Islet precursor cell (in vitro differentiated cells): Measurements from ENCODE around the gene COMTD1.

Experiments used
- DNase-seq: peaks from one replicate; pipeline ENCODE4 v3.0.0-alpha.2; 2018

Gene COMTD1

DNA sequence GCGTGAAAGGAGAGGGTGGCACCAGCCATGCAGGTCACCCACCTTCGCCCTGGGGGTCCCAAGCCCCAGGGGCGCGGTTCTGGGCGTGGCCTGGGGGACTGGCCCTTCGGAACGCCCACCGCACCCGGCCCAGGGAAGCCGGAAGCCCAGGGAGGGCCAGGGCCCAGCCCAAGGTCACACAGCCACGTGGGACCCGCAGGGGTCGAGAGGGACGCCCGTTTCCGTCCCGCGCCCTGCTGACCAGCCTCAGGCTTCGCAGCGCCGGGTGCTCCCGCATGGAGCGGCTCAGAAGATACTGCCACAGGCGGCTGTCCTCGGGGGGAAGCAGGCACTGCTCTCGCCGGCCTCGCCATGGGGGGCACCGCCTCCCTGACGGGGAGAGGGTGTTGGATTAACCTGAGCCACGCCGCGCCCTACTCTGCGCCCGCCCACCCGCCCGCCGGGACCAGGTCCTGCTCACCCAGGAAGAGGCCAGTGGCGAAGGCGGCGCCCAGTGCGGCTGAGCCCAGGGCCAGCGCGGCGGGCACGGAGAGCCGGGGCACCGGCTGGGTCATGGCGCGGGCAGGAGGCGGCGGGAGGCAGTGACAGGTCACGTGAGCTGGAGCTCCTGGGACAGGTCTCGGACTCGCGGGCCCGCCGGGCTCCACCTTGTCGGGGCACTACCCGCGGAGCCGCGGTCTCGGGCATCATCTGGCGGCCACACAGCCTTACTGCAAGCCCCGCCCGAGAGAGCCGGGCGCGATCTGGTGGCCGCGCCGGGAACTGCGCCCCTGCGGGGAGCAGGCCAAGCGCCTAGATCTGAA is at the start of gene COMTD1:
TSS of gene COMTD1 (minus strand) at position 583 of the 803 bp plus-strand sequence. CDS start at position 554, 29 bp downstream.
- DNase-seq, result peak; percentile 98

DNA sequence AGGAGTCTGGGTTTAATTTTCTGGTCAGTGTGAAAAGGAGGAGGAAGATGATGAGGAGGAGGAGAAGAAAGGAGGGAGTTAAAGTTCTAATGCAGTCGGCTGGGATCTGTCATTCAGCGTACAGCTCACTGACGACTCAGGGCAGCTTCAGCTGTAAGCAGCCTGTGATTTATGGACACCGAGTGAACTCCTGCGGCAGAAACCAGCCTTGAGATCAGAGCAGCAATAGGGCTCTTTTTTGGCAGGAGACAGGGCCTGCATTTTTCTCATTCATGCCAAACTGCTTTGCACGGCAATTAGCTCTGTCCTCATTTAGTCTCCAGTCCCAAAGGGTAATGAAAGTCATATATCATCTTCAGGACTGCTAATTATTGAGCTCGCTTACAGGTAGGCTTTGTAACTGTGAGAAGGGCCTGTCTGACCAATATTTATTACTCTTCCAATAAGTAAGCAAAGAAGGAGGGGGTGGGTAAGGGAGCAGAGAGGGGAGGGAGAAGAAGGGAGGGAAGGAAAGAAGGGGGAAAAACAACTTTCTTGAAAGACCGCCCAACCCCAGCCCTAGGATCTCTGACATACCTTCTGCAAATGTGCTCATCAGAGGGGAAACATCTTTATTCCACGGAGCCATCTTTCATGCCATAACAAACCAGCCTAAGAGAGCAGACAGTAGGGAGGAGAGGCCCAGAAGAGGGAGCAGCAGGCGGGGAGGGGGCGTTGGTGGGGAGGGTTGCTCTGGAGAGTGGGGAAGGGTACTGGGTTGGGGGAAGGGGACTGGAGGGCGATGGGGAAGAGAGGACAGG is 48.1 kb upstream of the COMTD1 start:
- peak; percentile 88 for DNase-seq

DNA sequence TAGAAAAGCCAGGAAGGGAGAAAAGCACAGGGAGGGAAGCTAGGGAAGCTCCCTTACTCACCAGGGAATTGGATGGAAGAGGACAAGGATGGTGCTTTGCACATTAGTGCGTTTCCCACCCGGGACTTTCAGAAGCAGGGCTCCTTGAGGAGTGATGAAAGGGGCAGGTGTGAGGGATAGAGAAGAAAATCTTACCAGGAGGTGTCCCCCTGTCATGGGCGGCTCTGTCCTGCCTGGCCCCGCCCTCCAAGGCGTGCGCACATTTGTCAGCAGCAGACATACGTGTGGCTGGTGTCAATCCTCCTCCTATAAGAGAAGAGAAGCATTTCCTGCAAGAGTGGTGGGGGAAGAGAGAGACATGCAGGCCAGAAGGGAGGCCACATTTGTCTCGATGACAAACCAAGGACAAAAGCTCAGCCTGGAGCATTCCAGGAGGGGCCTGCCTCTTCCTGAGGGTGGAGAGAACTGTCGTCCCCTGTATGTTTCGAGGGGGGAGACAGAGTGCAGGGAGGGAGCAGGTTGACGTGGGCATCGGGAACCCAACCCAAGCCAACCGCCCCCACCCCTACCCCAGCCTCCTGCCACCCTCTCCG is 47.4 kb upstream of the COMTD1 start:
- peak; percentile 82 for DNase-seq

DNA sequence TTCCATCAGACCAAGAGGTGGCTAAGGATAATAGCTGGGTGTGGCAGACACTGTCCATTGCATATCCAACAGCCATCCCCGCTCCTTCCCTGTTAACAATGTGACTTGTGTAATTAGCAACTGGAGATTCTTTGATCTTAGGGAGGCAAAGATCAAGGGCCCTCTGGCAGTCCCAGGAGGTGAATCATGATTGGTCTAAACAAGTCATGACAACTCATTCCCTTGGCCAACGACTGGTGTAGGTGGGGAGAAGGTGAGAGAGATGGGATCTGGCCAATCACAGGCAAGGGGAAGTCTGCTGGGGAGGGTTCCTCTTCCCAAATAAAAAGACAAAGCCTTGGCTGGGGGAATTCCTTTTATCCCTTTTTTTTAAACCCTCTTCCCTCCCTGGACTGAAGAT is 46.2 kb upstream of the COMTD1 start:
- no peak for DNase-seq

DNA sequence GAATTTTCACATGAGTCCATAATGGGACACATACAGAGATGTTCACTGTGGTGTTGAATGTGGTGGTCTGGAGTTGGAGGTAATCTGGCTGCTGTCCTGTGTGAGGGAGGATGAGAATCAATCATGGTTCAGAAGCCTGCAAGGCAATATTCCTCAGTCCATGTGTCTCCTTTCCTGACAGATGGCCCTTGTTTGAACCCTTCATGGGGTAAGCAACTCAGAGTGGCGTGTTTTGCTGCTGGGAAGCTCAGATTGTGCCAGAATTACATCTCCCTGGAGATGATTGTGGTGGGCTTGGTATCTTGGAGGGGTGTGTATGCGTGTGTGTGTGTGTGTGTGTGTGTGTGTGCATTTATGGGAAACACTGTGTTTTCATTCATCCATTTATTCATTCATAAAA is 44.5 kb upstream of the COMTD1 start:
- DNase-seq, result no peak

DNA sequence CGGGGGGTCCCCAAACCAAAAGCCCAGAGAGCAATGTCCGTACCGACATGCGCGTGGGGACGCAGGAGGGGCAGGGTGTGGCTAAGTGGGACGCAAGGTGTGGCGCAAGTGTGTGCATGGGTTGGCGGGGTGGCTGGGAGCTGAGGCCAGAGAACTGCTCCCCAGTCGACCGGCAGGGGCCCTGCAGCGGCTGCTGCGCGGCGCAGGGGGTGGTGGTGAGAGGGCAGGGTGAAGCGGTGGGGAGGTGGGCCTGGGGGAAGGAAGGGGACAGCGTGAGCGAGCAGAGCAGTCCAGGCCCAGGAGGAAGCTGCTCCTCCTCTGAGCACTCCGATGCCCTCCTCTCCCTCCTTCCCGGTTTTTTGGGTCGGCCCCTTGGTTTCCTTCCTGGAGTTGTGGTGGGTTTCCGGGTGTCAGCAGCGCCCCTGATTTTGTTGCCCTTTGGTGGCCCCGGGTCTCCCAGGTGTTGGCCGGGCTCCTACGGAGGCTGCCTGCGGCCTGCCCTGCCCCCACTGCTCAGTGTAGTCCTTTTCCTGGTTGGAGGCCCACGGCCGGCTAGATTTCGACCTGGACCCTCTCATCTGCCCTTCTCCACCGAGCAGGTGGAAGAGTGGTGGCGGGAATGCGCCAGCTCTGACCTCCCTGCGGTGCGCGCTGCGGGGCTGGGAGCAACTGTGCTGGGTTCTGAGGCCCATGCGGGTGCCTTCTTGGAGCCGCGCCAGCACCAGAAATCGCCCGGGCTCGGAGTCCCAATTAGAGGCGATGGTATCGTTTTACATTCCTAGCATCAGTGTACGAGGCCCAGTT is 40.5 kb upstream of the COMTD1 start:
- no peak for DNase-seq

DNA sequence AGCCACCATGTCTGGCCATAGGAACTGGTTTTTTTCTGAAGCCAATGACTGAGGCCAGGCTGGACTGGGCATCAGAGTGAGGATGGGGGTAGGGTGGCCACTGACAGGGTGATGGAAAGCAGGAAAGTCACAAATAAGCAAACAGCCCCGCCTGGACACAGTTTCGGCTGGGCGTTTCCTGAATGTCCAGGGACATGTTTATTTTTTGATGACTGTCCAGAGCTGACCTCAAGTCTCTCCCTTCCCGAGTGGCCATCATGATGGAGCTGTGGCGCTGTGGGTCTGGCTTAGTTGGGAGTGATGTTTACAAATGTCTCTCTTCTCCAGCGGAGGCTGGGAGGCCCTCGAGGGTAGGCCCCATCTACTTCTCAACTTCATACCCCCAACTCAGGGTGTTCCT is 37.1 kb upstream of the COMTD1 start:
- DNase-seq, result no peak

DNA sequence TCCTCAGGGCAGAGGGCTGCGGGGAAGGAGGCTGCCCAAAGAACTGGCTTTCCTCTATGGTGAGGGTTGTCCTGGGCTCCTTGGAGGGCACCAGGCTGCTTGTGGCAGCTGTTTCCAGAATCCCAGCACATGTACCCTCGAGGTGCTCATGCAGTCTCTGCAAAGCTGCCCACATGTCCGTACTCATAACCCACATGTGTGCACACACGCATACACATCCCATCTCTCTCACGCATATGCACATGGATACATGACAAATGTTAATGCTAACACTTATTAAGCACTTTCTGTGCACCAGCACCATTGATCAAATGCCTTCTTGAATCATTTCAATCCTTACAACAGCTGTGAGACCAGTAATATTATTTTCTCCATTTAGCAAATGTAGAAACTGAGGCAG is 36.3 kb upstream of the COMTD1 start:
- no peak for DNase-seq

DNA sequence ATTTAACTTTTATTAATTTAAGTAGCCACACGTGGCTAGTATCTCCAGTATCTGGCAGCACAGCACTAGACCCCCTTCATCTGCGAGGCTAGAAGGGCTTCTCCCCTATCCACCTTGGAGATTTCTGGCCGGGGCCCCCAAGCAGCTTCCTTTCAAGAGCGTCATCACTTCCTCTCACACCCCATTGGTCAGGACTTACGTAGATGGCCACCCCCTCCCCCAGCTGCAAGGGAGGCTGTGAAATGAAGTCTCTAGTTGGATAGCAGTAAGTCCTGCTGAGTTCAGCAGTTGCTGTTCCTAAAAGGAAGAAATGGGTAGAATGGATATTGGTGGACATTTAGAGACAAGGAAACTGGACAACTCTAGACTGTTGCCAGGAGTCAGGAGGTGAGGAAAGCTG is 33.8 kb upstream of the COMTD1 start:
- no peak for DNase-seq

DNA sequence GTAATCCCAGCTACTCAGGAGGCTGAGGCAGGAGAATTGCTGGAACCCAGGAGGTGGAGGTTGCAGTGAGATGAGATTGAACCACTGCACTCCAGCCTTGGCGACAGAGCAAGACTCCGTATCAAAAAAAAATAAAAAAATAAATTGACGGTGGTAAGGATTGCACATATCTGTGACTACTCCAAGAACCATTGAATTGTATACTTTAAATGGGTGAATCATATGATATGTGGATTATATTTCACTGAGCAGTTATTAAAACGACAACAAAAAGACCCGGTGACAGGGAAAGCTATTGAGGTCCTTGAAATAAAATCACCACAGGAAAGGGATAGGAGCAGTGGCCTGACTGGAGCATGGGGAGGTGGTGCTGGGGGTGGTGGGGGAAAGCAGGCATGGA is 31.2 kb upstream of the COMTD1 start:
- DNase-seq, result no peak

DNA sequence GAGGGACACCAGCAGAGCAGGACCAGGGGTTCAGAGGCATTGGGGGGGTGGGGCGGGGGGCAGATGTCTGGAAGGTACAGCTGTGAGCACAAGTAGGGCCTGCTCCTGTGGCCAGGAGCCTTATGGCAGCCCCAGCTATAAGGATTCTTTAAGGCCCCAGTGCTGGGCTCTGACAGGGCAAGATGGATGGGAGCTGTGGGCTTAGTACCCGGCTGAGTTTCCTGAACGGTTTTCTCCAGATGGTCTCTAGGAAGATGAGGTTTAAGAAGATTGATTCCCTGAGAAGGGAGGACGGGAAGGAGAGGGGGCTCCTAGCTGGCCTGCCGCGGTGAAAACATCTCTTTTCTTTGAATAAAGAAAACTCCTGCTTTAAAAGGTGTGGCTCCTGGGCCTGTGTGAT is 30.1 kb upstream of the COMTD1 start:
- no peak for DNase-seq

DNA sequence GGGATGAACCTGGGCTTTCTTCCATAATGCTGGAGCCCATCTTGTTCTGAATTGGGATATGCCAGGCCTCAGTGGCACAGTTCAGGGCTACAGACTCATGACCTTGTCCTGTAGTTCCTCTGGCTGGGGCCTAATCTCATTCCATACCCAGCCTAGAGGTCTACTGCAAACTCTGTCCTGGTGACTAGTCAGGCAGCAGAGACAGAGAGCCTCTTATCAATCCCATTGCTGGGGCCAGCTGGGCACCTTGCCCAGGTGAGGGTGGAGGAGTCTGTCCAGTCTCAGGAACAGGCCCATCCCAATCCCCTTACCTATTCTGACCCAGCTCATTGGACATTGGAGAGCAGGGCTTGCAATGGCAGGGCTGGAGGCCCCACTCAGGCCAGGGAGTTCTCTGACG is 28.0 kb upstream of the COMTD1 start:
- no peak for DNase-seq

DNA sequence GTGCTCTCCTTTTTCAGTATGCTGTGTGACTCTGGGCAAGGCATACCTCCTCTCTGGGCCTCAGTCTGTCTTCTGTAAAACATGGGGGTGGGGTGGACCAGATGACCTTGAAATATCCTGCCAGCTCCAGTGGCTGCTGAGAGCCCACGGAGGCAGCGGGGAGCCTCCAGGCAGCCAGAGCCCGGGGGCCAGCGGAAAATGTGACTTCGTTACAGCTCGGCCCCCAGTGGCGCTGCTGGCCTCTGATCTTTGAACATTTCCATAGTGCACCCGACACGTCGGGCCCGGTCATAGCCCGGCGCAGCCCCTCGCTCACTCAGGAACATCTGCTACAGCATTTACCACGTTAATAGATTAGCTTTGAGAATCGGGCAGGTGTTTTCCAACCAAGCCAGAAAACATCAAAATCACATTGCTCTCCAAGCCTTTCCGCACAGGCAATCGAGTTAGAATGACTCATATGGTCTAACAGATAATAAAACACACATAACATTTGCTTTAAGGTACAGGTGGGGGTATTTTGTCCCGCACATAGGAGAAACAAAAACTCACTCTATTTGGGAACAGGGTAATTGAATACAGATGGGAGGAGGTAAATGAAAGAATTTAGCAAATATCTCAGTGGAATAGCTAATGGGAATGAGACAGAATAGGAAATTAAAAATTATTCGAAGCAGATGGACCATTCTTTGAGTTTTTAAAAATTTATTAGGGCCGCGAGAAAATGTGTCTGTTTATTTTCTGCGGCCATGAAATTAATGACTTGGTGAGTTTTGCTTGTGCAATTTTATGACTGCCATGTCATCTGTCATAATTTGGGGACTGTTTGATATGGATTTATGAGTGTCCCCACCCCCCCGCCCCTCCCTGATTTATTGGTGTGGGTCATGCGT is 26.3 kb upstream of the COMTD1 start:
- DNase-seq, result no peak

DNA sequence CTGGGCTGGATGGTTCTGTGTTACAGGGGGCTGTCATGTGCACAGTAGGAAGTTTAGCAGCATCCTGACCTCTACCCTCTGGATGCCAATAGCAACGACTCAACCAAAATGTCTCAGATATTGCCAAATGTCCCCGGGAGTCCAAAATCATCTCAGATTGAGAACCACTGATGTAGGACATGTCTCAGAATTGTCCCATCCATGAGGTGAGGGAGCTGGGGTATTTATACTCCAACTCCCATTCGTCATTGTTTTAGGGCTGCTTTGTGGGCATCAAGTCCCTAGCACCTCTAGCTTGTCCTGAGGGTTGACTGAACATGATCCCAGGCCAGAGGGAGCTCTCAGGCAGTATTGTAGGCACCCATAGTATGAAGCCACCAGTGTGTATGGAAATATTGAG is 25.2 kb upstream of the COMTD1 start:
- DNase-seq, result no peak

DNA sequence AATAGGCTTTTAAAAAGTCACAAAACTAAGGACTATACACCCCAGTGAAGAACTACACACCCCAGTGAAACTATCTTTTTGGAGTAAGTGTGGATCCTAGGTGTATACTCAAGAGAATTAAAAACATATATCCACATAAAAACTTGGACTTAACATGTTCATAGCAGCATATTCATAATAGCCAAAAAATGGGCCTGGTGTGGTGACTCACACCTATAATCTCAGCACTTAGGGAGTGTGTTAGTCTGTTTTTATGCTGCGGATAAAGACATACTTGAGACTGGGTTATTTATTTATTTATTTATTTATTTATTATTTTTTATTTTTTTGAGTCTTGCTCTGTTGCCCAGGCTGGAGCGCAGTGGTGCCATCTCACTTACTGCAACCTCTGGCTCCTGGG is 19.0 kb upstream of the COMTD1 start:
- DNase-seq, result no peak

DNA sequence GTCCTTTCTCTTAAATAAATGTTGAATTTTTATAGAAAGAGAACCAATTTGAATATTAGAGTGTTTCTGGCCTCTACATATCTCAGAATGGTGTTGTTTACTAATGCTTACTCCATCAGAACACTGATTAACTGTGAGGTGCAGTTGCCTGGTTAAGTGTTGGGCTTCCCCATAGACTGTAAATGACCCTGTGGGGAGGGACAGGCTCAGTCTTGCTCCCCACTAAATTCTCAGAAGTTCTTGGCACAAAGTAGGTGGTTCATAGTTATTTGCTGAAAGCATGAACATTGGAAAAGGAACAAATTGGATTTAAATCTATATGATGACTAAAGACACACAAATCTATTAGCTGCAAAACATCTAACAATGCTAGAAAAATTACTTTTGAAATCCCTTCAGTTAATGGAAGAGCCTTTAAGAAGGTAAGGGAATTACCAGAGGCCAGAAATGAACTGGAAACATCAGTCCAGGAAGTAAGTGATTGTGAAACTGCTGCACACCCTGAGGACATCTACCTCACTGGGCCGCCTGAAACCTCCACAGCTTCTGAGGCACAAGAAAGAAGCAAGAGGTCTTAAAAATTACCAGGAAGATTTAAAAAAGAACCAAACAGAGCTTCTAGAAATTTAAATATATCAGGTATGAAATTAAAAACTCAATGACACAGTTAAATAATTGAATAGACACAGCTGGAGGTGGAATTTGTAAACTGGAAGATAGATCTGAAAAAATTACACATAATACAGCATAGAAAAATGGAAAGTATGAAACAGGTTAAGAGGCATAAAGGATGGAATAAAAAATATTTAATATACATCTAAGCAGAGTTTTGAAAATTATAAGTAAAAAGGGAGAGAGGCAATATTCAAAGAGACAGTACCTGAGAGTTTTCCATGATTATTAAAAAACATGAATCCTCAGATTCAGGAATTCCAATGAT is 17.8 kb upstream of the COMTD1 start:
- peak; percentile 1 for DNase-seq

DNA sequence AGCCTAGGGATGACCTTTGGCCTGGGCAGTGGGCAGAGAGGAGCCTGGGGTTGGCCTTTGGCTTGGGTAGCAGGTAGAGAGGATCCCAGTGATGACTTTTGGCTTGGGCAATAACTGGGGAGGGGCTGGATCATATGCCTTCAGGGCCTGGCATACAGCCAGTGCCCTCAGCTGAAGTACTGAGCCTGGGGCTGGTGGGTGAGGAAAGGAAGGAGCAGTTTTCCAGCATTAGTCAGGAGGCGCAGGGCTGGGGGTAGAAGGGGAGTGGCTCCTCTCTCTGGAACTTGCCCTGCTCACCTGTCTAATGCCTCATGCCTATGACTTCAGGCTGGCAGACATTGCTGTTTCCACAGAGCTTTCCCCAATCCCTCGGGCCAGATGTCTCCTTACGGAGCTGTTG is 15.2 kb upstream of the COMTD1 start:
- DNase-seq, result no peak

DNA sequence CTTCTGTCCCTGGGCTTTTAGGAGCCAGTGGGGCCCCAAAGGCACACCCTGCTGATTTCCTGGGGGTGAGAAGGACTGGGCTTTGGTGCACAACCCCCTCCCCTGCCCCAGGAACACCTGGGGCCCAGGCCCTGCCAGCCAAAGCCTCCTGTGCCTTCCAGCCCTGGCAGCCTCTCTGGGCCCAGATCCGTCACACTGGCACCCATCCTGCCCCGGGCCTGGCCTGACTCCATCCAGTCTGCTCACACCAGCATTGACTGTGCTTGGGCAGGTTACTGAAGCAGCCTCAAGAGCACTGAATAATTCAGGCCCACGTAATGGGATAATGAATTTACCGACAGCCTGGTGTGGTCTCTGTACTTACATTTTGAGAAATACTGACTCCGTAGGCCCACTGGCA is 12.0 kb upstream of the COMTD1 start:
- DNase-seq, result no peak

DNA sequence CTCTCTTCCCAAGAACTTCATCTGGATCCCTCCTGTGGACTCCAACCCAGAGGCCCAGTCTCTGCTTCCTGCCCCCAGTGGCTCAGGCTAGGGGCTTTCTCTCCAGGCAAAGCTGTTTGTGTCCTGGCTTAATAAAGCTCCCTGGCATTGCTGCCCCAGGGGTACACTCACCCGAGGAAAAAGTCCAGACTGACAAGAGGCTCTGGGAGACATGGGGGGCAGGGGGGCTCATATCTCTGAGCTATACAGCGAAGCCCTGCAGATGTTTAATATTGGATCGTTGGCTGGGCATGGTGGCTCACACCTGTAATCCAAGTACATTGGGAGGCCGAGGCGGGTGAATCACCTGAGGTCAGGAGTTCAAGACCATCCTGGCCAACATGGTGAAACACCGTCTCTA is 10.7 kb upstream of the COMTD1 start:
- no peak for DNase-seq

DNA sequence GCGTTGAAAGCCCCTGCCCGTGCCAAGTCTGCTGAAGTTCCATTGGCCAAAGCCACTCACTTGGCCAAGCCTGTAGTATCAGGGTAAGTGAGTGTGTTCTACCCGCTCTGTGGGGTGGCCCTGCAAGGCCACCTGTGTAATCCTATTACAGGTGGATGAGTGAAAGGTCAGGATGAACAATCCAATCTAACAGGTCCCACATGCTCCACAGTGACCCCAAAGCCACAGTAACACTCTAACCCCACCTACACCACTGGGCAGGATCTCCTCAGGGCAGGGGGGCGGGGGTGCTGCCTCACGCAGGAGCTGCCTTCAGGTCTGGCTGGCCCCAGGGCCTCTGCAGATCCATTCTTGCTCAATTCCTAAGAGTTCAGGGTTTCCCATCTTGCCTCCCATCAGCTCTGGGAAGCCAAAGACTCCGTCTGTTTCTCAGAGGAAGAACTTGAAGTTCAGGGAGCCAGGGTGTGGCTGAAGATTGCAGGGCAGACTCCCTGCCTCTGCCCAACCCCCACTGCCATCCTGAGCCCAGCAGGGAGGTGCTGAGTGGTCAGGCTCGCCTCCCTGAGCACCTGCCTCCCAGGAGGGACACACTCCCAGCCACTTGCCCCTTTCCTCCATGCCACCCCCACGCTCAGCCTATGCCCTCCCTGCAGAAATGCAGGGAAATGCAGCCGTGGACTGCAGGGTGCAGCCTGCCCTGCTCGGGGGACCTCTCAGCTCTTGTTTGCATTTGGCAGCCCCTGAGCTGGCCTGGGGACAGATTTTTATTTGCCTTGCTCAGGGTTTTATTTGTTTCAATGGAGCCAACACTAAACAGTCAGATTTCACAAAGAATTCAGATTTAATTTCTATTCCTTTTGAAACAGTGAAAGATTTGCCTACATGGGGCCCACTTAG is 9.8 kb upstream of the COMTD1 start:
- no peak for DNase-seq
